H9 (cell line): Measurements from ENCODE around the gene HAL. TPM values are rescaled to one million over a fixed set of nuclear protein-coding genes. Genes with fewer than 3 reads are reported as not detected.

Experiments used
- DNase-seq: peaks from one replicate; pipeline ENCODE4 v3.0.0-alpha.2; 2017
- H2AFZ ChIP-seq: one replicate; pipeline ENCODE4 v1.6.1; 2013; ENCODE audit warnings: mild to moderate bottlenecking, low read length, control low read depth, moderate library complexity
- H2AK5ac ChIP-seq: 2 replicates; pipeline ENCODE4 v1.6.1; 2013; ENCODE audit warnings: low read length, control low read depth, mixed read lengths; ENCODE audit not compliant: insufficient read length
- H2BK120ac ChIP-seq: one replicate; pipeline ENCODE4 v1.6.1; 2013; ENCODE audit warnings: low read depth, mild to moderate bottlenecking, low read length, control low read depth, inconsistent platforms; ENCODE audit not compliant: poor library complexity, severe bottlenecking
- H2BK12ac ChIP-seq: 2 replicates; pipeline ENCODE4 v1.6.1; 2013; ENCODE audit warnings: low read length, control low read depth, mixed read lengths, low read depth; ENCODE audit not compliant: insufficient read length
- H2BK15ac ChIP-seq: 2 replicates; pipeline ENCODE4 v1.6.1; 2013; ENCODE audit warnings: low read depth, low read length, control low read depth
- H2BK20ac ChIP-seq: one replicate; pipeline ENCODE4 v1.6.1; 2013; ENCODE audit warnings: low read depth, mild to moderate bottlenecking, low read length, control low read depth, inconsistent platforms; ENCODE audit not compliant: poor library complexity, severe bottlenecking
- H2BK5ac ChIP-seq: 2 replicates; pipeline ENCODE4 v1.6.1; 2013; ENCODE audit warnings: low read length, control low read depth, mixed read lengths; ENCODE audit not compliant: insufficient read length
- H3K14ac ChIP-seq: 2 replicates; pipeline ENCODE4 v1.6.1; 2013; ENCODE audit warnings: low read length, control low read depth; ENCODE audit not compliant: insufficient read depth
- H3K18ac ChIP-seq: 2 replicates; pipeline ENCODE4 v1.6.1; 2013; ENCODE audit warnings: low read depth, mild to moderate bottlenecking, mixed read lengths, low read length, control low read depth; ENCODE audit not compliant: insufficient read length
- H3K23ac ChIP-seq: 2 replicates; pipeline ENCODE4 v1.6.1; 2013; ENCODE audit warnings: low read length, control low read depth, mixed read lengths, low read depth; ENCODE audit not compliant: insufficient read length
- H3K23me2 ChIP-seq: 2 replicates; pipeline ENCODE4 v1.6.1; 2013; ENCODE audit warnings: low read depth, mild to moderate bottlenecking, mixed read lengths, low read length, control low read depth; ENCODE audit not compliant: insufficient read length, poor library complexity, severe bottlenecking
- H3K27ac ChIP-seq: 2 replicates; pipeline ENCODE4 v1.5.1; 2013; ENCODE audit warnings: low read length, control low read depth, mixed read lengths, low read depth; ENCODE audit not compliant: insufficient read length
- H3K27me3 ChIP-seq: 2 replicates; pipeline ENCODE4 v1.6.1; 2013; ENCODE audit warnings: low read length, control low read depth, inconsistent platforms; ENCODE audit not compliant: insufficient read depth
- H3K4ac ChIP-seq: 2 replicates; pipeline ENCODE4 v1.6.1; 2013; ENCODE audit warnings: low read depth, mild to moderate bottlenecking, control low read depth, inconsistent platforms, low read length, moderate library complexity
- H3K4me1 ChIP-seq: 2 replicates; pipeline ENCODE4 v1.6.1; 2013; ENCODE audit warnings: low read length, control low read depth, inconsistent platforms; ENCODE audit not compliant: insufficient read depth
- H3K4me2 ChIP-seq: 2 replicates; pipeline ENCODE4 v1.6.1; 2013; ENCODE audit warnings: low read length, control low read depth, mixed read lengths; ENCODE audit not compliant: insufficient read length, insufficient read depth
- H3K56ac ChIP-seq: 2 replicates; pipeline ENCODE4 v1.6.1; 2013; ENCODE audit warnings: low read depth, mild to moderate bottlenecking, mixed read lengths, low read length, control low read depth; ENCODE audit not compliant: insufficient read length
- H3K79me1 ChIP-seq: 2 replicates; pipeline ENCODE4 v1.6.1; 2013; ENCODE audit warnings: low read depth, mild to moderate bottlenecking, moderate library complexity, low read length, control low read depth, inconsistent platforms; ENCODE audit not compliant: insufficient read depth, poor library complexity, severe bottlenecking
- H3K79me2 ChIP-seq: 2 replicates; pipeline ENCODE4 v1.6.1; 2013; ENCODE audit warnings: low read length, control low read depth, inconsistent platforms; ENCODE audit not compliant: insufficient read depth
- H3K9ac ChIP-seq: 2 replicates; pipeline ENCODE4 v1.6.1; 2013; ENCODE audit warnings: low read length, control low read depth, mixed read lengths; ENCODE audit not compliant: insufficient read length; ENCODE audit errors: extremely low read depth
- H3K9me3 ChIP-seq: one replicate; pipeline ENCODE4 v1.6.1; 2013; ENCODE audit warnings: low read depth, low read length, inconsistent platforms; ENCODE audit not compliant: control insufficient read depth
- H3T11ph ChIP-seq: one replicate; pipeline ENCODE4 v1.6.1; 2013; ENCODE audit warnings: mild to moderate bottlenecking, low read length, control low read depth, inconsistent platforms
- H4K20me1 ChIP-seq: one replicate; pipeline ENCODE4 v1.6.1; 2013; ENCODE audit not compliant: control insufficient read depth, insufficient read length, insufficient read depth
- H4K5ac ChIP-seq: 2 replicates; pipeline ENCODE4 v1.6.1; 2013; ENCODE audit warnings: low read depth, mild to moderate bottlenecking, mixed read lengths, low read length, control low read depth; ENCODE audit not compliant: insufficient read length
- H4K8ac ChIP-seq: replicated peaks from 2 replicates; pipeline ENCODE4 v1.6.1; 2013; ENCODE audit warnings: low read length, control low read depth, mixed read lengths, low read depth; ENCODE audit not compliant: insufficient read length
- H4K91ac ChIP-seq: 2 replicates; pipeline ENCODE4 v1.6.1; 2013; ENCODE audit warnings: low read depth, mild to moderate bottlenecking, moderate library complexity, mixed read lengths, low read length, control low read depth; ENCODE audit not compliant: insufficient read length
- H3K27ac Mint-ChIP-seq, 3 experiments: 2 replicates in 2 of 3; 3 replicates in 1 of 3; pipeline ENCODE4 v1.8.0; 2020 to 2021; ENCODE audit warnings: mixed read lengths in 3 of 3, mild to moderate bottlenecking in 1 of 3, moderate library complexity in 1 of 3
- H3K27me3 Mint-ChIP-seq: 2 replicates; pipeline ENCODE4 v1.8.0; 2021; ENCODE audit warnings: low read depth, mild to moderate bottlenecking, moderate library complexity, mixed read lengths
- H3K36me3 Mint-ChIP-seq, 3 experiments: 2 replicates in 2 of 3; 3 replicates in 1 of 3; pipeline ENCODE4 v1.8.0; 2020 to 2021; ENCODE audit warnings: low read depth in 3 of 3, mixed read lengths in 3 of 3; ENCODE audit not compliant: insufficient read depth in 1 of 3
- H3K4me1 Mint-ChIP-seq, 2 experiments: 2 replicates each; pipeline ENCODE4 v1.8.0; 2020; ENCODE audit warnings: mixed read lengths in 2 of 2
- H3K4me3 Mint-ChIP-seq, 2 experiments: 2 replicates in 1 of 2; 3 replicates in 1 of 2; pipeline ENCODE4 v1.8.0; 2020 to 2021; ENCODE audit warnings: mild to moderate bottlenecking in 2 of 2, mixed read lengths in 2 of 2, moderate library complexity in 1 of 2
- H3K9me3 Mint-ChIP-seq, 2 experiments: 2 replicates in 1 of 2; 3 replicates in 1 of 2; pipeline ENCODE4 v1.8.0; 2020; ENCODE audit warnings: mild to moderate bottlenecking in 2 of 2, mixed read lengths in 2 of 2, moderate library complexity in 1 of 2
- CTCF ChIP-seq: fragments of 200-600 bp; sonication (generic); conservative IDR thresholded peaks from 3 replicates; pipeline ENCODE4 v1.8.0; 2021; ENCODE audit warnings: antibody characterized with exemption, mild to moderate bottlenecking
- WGBS: extraction: QIAGEN DNeasy Blood & Tissue Kit; methylation state at CpG from one replicate; pipeline ENCODE4 v1.1.7; 2013; ENCODE audit warnings: missing lambda C conversion rate, low lambda C conversion rate, mixed read lengths; ENCODE audit not compliant: insufficient read length; ENCODE audit errors: extremely low coverage; 5-methylcytosine and 5-hydroxymethylcytosine counted together
- total RNA-seq: library from RNA; stranded (reverse); gene quantifications from 2 replicates; pipeline ENCODE4 v1.2.1, GENCODE V29; 2021

The HAL gene
- total RNA-seq, 1 experiment from 2014 or later, result 0.35 TPM

- H3K27ac Mint-ChIP-seq, result no peak within 1 kb of the TSS
- peaks cover 6% of the 10 kb centered on the region for H3K23me2 ChIP-seq
- no peak within 1 kb of the TSS for H3K4me3 Mint-ChIP-seq
- peak; percentile 99 for DNase-seq
- H2BK120ac ChIP-seq, result no peak within 1 kb of the TSS
- H4K8ac ChIP-seq, result no peak within 1 kb of the TSS
- H3K9me3 ChIP-seq, result no peaks in the 10 kb centered on the region
- H3K18ac ChIP-seq, result peak within 1 kb of the TSS; percentile 67
- H2BK12ac ChIP-seq, result no peak within 1 kb of the TSS
- WGBS, result no CpG with 5 or more reads among the region's 55 CpGs
- no peak within 1 kb of the TSS for H3K23ac ChIP-seq
- no peak for TF ChIP-seq CTCF
- H3K27ac ChIP-seq, result no peak within 1 kb of the TSS
- no peak within 1 kb of the TSS for H3T11ph ChIP-seq
- no peaks in the 10 kb centered on the region for H3K9me3 Mint-ChIP-seq
- H2AFZ ChIP-seq, result no peak within 1 kb of the TSS
- no peak within 1 kb of the TSS for H4K5ac ChIP-seq
- H3K9ac ChIP-seq, result peak within 1 kb of the TSS; percentile 59
- no peak within 1 kb of the TSS for H4K91ac ChIP-seq
- H3K27me3 Mint-ChIP-seq, result no peaks in the 10 kb centered on the region
- no peaks in the 10 kb centered on the region for H4K20me1 ChIP-seq
- H2BK15ac ChIP-seq, result no peak within 1 kb of the TSS
- H2BK5ac ChIP-seq, result no peak within 1 kb of the TSS
- no peak within 1 kb of the TSS for H2AK5ac ChIP-seq
- no peak within 1 kb of the TSS for H3K56ac ChIP-seq
- H3K36me3 Mint-ChIP-seq, result no peaks in the 10 kb centered on the region
- H3K4me1 Mint-ChIP-seq, result peaks cover 6 to 7% of the 10 kb centered on the region in 2 experiments
- H3K79me2 ChIP-seq, result peaks cover 5% of the 10 kb centered on the region; the same call in 1 of the 2 replicates
- peaks cover 2% of the 10 kb centered on the region; the same call in 1 of the 2 replicates for H3K4me1 ChIP-seq
- H2BK20ac ChIP-seq, result no peak within 1 kb of the TSS
- peak within 1 kb of the TSS; percentile 66 for H3K14ac ChIP-seq
- peak within 1 kb of the TSS; percentile 86 for H3K4me2 ChIP-seq
- H3K79me1 ChIP-seq, result peaks cover 2% of the 10 kb centered on the region
- no peaks in the 10 kb centered on the region for H3K27me3 ChIP-seq
- H3K4ac ChIP-seq, result no peak within 1 kb of the TSS
Measured at GRCh38 chr12:96035283-96036236, 39.4 kb upstream of the HAL start, which contains the start of gene LTA4H. TSS of gene LTA4H (minus strand) at chr12:96035587. CDS start at chr12:96035519, 68 bp downstream.
